ENCODE results near the gene GLTP.

Gene GLTP

GRCh38 chr12:109921982-109922381, 41.6 kb upstream of the GLTP start:
- WGBS (ENCODE audit: insufficient coverage, insufficient read length) = no CpG with 5 or more reads among the region's 4 CpGs
- no peaks in the 10 kb centered on the region for H3K36me3 ChIP-seq (ENCODE audit: control insufficient read depth, insufficient read depth, low read length)
- no peaks in the 10 kb centered on the region for H3K9me3 ChIP-seq (ENCODE audit: control insufficient read depth, insufficient read depth, low read length)
- no peaks in the 10 kb centered on the region for H3K4me1 ChIP-seq (ENCODE audit: control insufficient read depth, insufficient read depth, low read length)
- H3K27ac ChIP-seq (ENCODE audit: low read length) = no peak overlapping the region
- no peak overlapping the region for H3K4me3 ChIP-seq (ENCODE audit: low read length)
- no peak for DNase-seq (ENCODE audit: low read depth, low spot score)
- no peaks in the 10 kb centered on the region for H3K27me3 ChIP-seq (ENCODE audit: control insufficient read depth, insufficient read depth, low read length)

DNA sequence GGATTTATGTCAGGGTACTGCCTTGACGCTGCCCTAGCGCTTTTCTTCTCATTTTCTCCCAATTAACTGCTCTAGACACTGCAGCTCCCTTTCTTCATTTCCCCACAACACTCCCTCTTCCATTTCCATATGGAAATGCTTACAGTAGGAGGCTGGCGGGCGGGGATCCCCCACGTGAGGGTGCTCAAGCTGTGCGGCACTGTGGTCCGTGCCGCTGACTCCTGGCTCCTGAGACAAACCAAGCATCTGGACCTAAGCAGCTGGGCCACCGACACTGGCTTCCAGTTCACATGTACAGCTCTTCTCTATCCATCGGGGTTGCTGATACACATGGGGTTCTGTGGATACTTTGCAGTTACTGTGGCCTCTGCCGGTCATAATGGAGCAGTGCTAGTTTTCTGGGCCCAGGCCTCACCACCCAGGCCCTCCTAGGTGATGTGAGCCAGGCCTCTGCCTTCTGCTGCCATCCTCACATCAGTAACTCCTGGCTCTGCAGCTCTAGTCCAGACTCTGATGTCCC, 40.0 kb upstream of the GLTP start:
- Histone ChIP-seq H3K36me3 (ENCODE audit: control insufficient read depth, insufficient read depth, low read length) (no peaks in the 10 kb centered on the region), H3K27me3 (ENCODE audit: control insufficient read depth, insufficient read depth, low read length) (no peaks in the 10 kb centered on the region)
- WGBS (ENCODE audit: insufficient coverage, insufficient read length) = no CpG with 5 or more reads among the region's 11 CpGs

DNA sequence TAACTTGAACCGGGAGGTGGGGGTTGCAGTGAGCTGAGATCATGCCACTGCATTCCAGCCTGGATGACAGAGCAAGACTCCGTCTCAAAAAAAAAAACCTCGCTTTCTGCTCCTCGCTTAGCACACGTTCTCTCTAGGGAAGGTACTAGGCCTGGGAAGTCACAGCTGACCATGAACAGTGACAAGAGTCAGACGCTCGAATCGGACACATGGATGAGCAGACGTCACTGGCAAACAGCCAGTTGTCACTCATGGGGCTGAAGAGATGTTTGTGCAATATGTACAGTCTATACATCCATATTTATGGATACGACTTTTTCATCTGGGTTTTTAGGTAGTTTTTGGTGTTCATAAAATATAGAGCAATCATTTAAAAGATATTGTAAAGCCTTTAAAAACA, 39.1 kb upstream of the GLTP start:
- Histone ChIP-seq H3K9me3 (ENCODE audit: control insufficient read depth, insufficient read depth, low read length) (no peaks in the 10 kb centered on the region), H3K36me3 (ENCODE audit: control insufficient read depth, insufficient read depth, low read length) (no peaks in the 10 kb centered on the region), H3K27ac (ENCODE audit: low read length) (no peak overlapping the region), H3K4me1 (ENCODE audit: control insufficient read depth, insufficient read depth, low read length) (no peaks in the 10 kb centered on the region), H3K4me3 (ENCODE audit: low read length) (no peak overlapping the region), H3K27me3 (ENCODE audit: control insufficient read depth, insufficient read depth, low read length) (no peaks in the 10 kb centered on the region)
- DNase-seq (ENCODE audit: low read depth, low spot score) = no peak
- no CpG with 5 or more reads among the region's 10 CpGs for WGBS (ENCODE audit: insufficient coverage, insufficient read length)

More for the DNA sequence above, 40.0 kb upstream of the GLTP start:
- Histone ChIP-seq H3K9me3 (ENCODE audit: control insufficient read depth, insufficient read depth, low read length) (no peaks in the 10 kb centered on the region), H3K27ac (ENCODE audit: low read length) (no peak overlapping the region), H3K4me3 (ENCODE audit: low read length) (no peak overlapping the region), H3K4me1 (ENCODE audit: control insufficient read depth, insufficient read depth, low read length) (no peaks in the 10 kb centered on the region)
- no peak for DNase-seq (ENCODE audit: low read depth, low spot score)

- Histone ChIP-seq H3K9me3 (ENCODE audit: control insufficient read depth, insufficient read depth, low read length) (no peaks in the 10 kb centered on the region), H3K36me3 (ENCODE audit: control insufficient read depth, insufficient read depth, low read length) (no peaks in the 10 kb centered on the region), H3K4me3 (ENCODE audit: low read length) (no peak overlapping the region), H3K27me3 (ENCODE audit: control insufficient read depth, insufficient read depth, low read length) (no peaks in the 10 kb centered on the region), H3K4me1 (ENCODE audit: control insufficient read depth, insufficient read depth, low read length) (no peaks in the 10 kb centered on the region), H3K27ac (ENCODE audit: low read length) (no peak overlapping the region)
- DNase-seq (ENCODE audit: low read depth, low spot score) = no peak
- WGBS (ENCODE audit: insufficient coverage, insufficient read length) = no CpG with 5 or more reads among the region's 4 CpGs
Observed at GRCh38 chr12:109916045-109916444, 35.7 kb upstream of the GLTP start.

DNA sequence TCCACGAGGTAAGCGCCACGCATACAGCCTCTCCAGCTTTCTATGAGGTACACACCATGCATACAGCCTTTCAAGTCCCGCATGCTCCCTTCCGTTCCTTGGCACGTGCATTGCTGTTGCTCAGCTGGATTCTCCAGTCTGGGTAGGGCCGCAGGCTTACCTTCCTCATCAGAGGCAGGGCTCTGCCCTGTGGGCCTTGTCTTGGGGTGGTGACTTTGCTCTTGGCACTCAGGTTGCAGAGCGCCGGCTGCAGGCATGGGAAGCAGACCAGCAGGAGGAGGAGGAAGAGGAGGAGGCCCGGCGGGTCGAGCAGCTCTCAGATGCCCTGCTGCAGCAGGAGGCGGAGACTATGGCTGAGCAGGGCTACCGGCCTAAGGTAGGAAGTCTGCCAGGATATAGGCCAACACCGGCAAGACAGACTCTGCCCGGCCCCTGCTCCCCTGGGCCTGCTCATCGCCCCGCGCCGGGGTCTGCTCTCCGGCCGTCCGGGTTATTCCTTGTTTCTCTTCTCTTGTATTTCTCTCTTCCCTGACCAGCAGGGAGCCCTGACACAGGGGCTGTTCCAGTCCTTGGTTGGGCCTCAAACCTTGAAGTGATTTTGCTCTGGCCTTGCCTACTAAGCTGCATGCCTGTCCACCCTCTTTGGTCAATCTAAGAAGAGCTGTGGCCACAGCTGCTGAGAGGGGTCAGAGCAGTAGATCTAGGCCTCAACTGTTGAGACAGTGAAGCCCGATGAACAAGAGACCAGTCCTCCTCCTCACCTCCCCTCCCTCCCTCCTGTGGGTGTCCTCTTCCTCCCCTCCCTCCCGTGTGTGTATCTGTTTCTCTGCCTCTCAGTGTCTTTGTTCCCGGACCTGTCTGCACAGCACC, 35.1 kb upstream of the GLTP start:
- no peak for DNase-seq (ENCODE audit: low read depth, low spot score)
- no peaks in the 10 kb centered on the region for H3K9me3 ChIP-seq (ENCODE audit: control insufficient read depth, insufficient read depth, low read length)
- no peaks in the 10 kb centered on the region for H3K27me3 ChIP-seq (ENCODE audit: control insufficient read depth, insufficient read depth, low read length)
- no peak overlapping the region for H3K4me3 ChIP-seq (ENCODE audit: low read length)
- no peaks in the 10 kb centered on the region for H3K36me3 ChIP-seq (ENCODE audit: control insufficient read depth, insufficient read depth, low read length)
- no CpG with 5 or more reads among the region's 26 CpGs for WGBS (ENCODE audit: insufficient coverage, insufficient read length)
- H3K27ac ChIP-seq (ENCODE audit: low read length) = no peak overlapping the region
- no peaks in the 10 kb centered on the region for H3K4me1 ChIP-seq (ENCODE audit: control insufficient read depth, insufficient read depth, low read length)

- Histone ChIP-seq H3K4me3 (ENCODE audit: low read length) (no peak overlapping the region), H3K27ac (ENCODE audit: low read length) (no peak overlapping the region), H3K27me3 (ENCODE audit: control insufficient read depth, insufficient read depth, low read length) (no peaks in the 10 kb centered on the region), H3K36me3 (ENCODE audit: control insufficient read depth, insufficient read depth, low read length) (no peaks in the 10 kb centered on the region), H3K4me1 (ENCODE audit: control insufficient read depth, insufficient read depth, low read length) (no peaks in the 10 kb centered on the region), H3K9me3 (ENCODE audit: control insufficient read depth, insufficient read depth, low read length) (no peaks in the 10 kb centered on the region)
- WGBS (ENCODE audit: insufficient coverage, insufficient read length) = no CpG with 5 or more reads among the region's 16 CpGs
- no peak for DNase-seq (ENCODE audit: low read depth, low spot score)
Observed at GRCh38 chr12:109914461-109914860, 34.1 kb upstream of the GLTP start.

DNA sequence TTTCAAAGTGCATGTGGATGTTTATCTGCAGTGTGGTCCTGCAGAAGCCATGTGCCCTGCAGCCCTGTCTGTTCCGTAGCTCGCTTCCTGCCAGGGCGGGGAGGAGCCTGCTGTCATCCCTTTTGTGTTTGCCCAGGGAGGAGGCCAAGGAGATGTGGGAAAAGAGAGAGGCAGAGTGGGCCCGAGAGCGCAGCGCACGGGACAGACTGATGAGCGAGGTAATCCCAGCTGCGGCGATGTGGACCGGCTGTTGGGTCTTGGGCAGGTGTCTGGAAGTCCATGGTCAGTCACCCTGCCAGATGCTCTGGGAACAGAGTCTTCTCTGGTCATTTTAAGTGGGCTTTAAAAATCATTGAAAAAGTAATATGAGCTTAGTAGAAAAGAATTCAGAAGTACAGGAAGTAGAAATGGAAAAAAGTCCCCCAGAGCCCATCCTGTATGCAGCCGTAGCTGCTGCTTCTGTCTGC, 32.5 kb upstream of the GLTP start:
- H3K9me3 ChIP-seq (ENCODE audit: control insufficient read depth, insufficient read depth, low read length) = no peaks in the 10 kb centered on the region
- no peak for DNase-seq (ENCODE audit: low read depth, low spot score)
- no peaks in the 10 kb centered on the region for H3K36me3 ChIP-seq (ENCODE audit: control insufficient read depth, insufficient read depth, low read length)
- no peaks in the 10 kb centered on the region for H3K4me1 ChIP-seq (ENCODE audit: control insufficient read depth, insufficient read depth, low read length)
- no peak overlapping the region for H3K27ac ChIP-seq (ENCODE audit: low read length)
- no CpG with 5 or more reads among the region's 12 CpGs for WGBS (ENCODE audit: insufficient coverage, insufficient read length)
- no peak overlapping the region for H3K4me3 ChIP-seq (ENCODE audit: low read length)
- H3K27me3 ChIP-seq (ENCODE audit: control insufficient read depth, insufficient read depth, low read length) = no peaks in the 10 kb centered on the region

- DNase-seq (ENCODE audit: low read depth, low spot score) = peak; percentile 77
- Histone ChIP-seq H3K4me1 (ENCODE audit: control insufficient read depth, insufficient read depth, low read length) (no peaks in the 10 kb centered on the region), H3K4me3 (ENCODE audit: low read length) (no peak overlapping the region), H3K9me3 (ENCODE audit: control insufficient read depth, insufficient read depth, low read length) (no peaks in the 10 kb centered on the region), H3K27me3 (ENCODE audit: control insufficient read depth, insufficient read depth, low read length) (no peaks in the 10 kb centered on the region), H3K27ac (ENCODE audit: low read length) (no peak overlapping the region), H3K36me3 (ENCODE audit: control insufficient read depth, insufficient read depth, low read length) (no peaks in the 10 kb centered on the region)
- no CpG with 5 or more reads among the region's 12 CpGs for WGBS (ENCODE audit: insufficient coverage, insufficient read length)
Observed at GRCh38 chr12:109910969-109911348, 30.6 kb upstream of the GLTP start.

GRCh38 chr12:109910254-109910968, 30.1 kb upstream of the GLTP start:
- Histone ChIP-seq H3K36me3 (ENCODE audit: control insufficient read depth, insufficient read depth, low read length) (no peaks in the 10 kb centered on the region), H3K27me3 (ENCODE audit: control insufficient read depth, insufficient read depth, low read length) (no peaks in the 10 kb centered on the region), H3K27ac (ENCODE audit: low read length) (no peak overlapping the region), H3K4me3 (ENCODE audit: low read length) (no peak overlapping the region), H3K9me3 (ENCODE audit: control insufficient read depth, insufficient read depth, low read length) (no peaks in the 10 kb centered on the region), H3K4me1 (ENCODE audit: control insufficient read depth, insufficient read depth, low read length) (no peaks in the 10 kb centered on the region)
- DNase-seq (ENCODE audit: low read depth, low spot score) = no peak
- no CpG with 5 or more reads among the region's 8 CpGs for WGBS (ENCODE audit: insufficient coverage, insufficient read length)

DNA sequence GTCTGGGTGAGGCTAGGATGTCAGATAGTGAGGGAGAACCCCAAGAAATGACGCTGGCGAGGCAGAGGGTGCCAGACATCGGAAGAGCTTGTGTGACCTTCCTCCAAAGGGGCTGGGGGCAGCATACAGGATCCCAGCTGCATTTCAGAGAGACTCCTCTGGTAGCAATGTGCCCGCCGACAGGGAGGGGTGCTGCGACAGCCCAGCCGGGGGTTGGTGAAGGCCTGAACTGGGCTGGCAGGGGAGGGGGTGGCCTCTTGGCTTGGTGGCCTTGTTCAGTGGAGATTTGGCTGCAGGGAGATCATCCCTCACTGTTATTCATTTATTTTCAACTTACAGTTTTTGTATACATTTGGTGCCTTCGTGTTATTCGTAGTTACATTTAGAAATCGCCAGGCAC, 25.0 kb upstream of the GLTP start:
- Histone ChIP-seq H3K4me3 (ENCODE audit: low read length) (no peak overlapping the region), H3K27me3 (ENCODE audit: control insufficient read depth, insufficient read depth, low read length) (peaks cover 30% of the 10 kb centered on the region), H3K27ac (ENCODE audit: low read length) (no peak overlapping the region), H3K36me3 (ENCODE audit: control insufficient read depth, insufficient read depth, low read length) (no peaks in the 10 kb centered on the region), H3K9me3 (ENCODE audit: control insufficient read depth, insufficient read depth, low read length) (no peaks in the 10 kb centered on the region), H3K4me1 (ENCODE audit: control insufficient read depth, insufficient read depth, low read length) (peaks cover 3% of the 10 kb centered on the region; the same call in 1 of the 2 replicates)
- no peak for DNase-seq (ENCODE audit: low read depth, low spot score)
- WGBS (ENCODE audit: insufficient coverage, insufficient read length) = no CpG with 5 or more reads among the region's 10 CpGs
